K562 (cell line): Measurements from ENCODE around the gene DOP1A. TPM values are rescaled to one million over a fixed set of nuclear protein-coding genes. Genes with fewer than 3 reads are reported as not detected.

Experiments used
- BHLHE40 ChIP-seq: IDR thresholded peaks from 2 replicates; pipeline ENCODE4 v1.6.1; 2011; ENCODE audit warnings: low read length, improper control_type of control experiment
- DNMT1 ChIP-seq: fragments of 450-650 bp; IDR thresholded peaks from 2 replicates; pipeline ENCODE4 v1.6.1; 2016; ENCODE audit warnings: antibody characterized with exemption, mild to moderate bottlenecking
- DPF2 ChIP-seq: fragments of 450-650 bp; IDR thresholded peaks from 2 replicates; pipeline ENCODE4 v1.6.1; 2016
- ETV1 ChIP-seq: fragments of 450-650 bp; conservative IDR thresholded peaks from 2 replicates; pipeline ENCODE4 v1.6.1; 2016; ENCODE audit warnings: missing genetic modification characterization, control low read depth, low read depth, missing compliant biosample characterization
- POLR2G ChIP-seq: fragments of 200-400 bp; formaldehyde crosslinking; IDR thresholded peaks from 2 replicates; pipeline ENCODE4 v1.6.1; 2017; ENCODE audit warnings: low read depth, mild to moderate bottlenecking, antibody characterized with exemption, low read length, moderate library complexity
- PRMT5 ChIP-seq: sonication (generic); formaldehyde crosslinking; IDR thresholded peaks from 2 replicates; pipeline ENCODE4 v1.5.0; 2020; ENCODE audit warnings: missing genetic modification reagents
- PRPF4 ChIP-seq: fragments of 200-400 bp; formaldehyde crosslinking; IDR thresholded peaks from one replicate; pipeline ENCODE4 v1.6.1; 2017; ENCODE audit warnings: low read length, low read depth, mild to moderate bottlenecking; ENCODE audit not compliant: insufficient read depth, poor library complexity, severe bottlenecking
- SMAD1 ChIP-seq: fragments of 150-350 bp; IDR thresholded peaks from 2 replicates; pipeline ENCODE4 v1.6.1; 2014; ENCODE audit warnings: low read length, low read depth; ENCODE audit not compliant: partially characterized antibody
- SRSF9 ChIP-seq: fragments of 200-400 bp; formaldehyde crosslinking; IDR thresholded peaks from 2 replicates; pipeline ENCODE4 v1.6.1; 2017; ENCODE audit warnings: low read depth, low read length, borderline replicate concordance
- STAG1 ChIP-seq: sonication (generic); formaldehyde crosslinking; IDR thresholded peaks from 2 replicates; pipeline ENCODE4 v1.5.0; 2020; ENCODE audit warnings: missing genetic modification reagents, borderline replicate concordance
- ZBTB7A ChIP-seq: IDR thresholded peaks from 2 replicates; pipeline ENCODE4 v1.6.1; 2011; ENCODE audit warnings: low read depth, mild to moderate bottlenecking, low read length, moderate library complexity, borderline replicate concordance; ENCODE audit not compliant: control insufficient read depth
- ZNF561 ChIP-seq: fragments of 450-650 bp; formaldehyde crosslinking; conservative IDR thresholded peaks from 2 replicates; pipeline ENCODE4 v1.4.0; 2020; ENCODE audit warnings: mild to moderate bottlenecking, moderate library complexity
- ZNF79 ChIP-seq: fragments of 250-450 bp; sonication (Bioruptor Pico); IDR thresholded peaks from 2 replicates; pipeline ENCODE4 v1.4.0; 2020; ENCODE audit warnings: low read depth, mild to moderate bottlenecking, moderate library complexity
- ZNF830 ChIP-seq: fragments of 250-450 bp; sonication (Bioruptor Pico); IDR thresholded peaks from 2 replicates; pipeline ENCODE4 v1.5.0; 2021; ENCODE audit warnings: mild to moderate bottlenecking
- polyA plus RNA-seq, 8 experiments: library from polyadenylated mRNA; depleted of rRNA in 4 of 8; stranded (reverse) in 5 of 8; unstranded in 3 of 8; fragments of >200 nt; fragmentation: Nextera tagmentation in 2 of 8; fragmentation: Illumina TruSeq in 1 of 8; extraction: Ambion mirVana in 2 of 8; extraction: Trizol in 1 of 8; gene quantifications; 2 replicates each; pipeline versions ENCODE4 v1.2.1 to v1.2.3, GENCODE V29; 2011 to 2014; ENCODE audit warnings: inconsistent platforms in 1 of 8, missing spikeins in 1 of 8
- total RNA-seq, 7 experiments: library from RNA; depleted of rRNA in 6 of 7; stranded (reverse); fragments of >200 nt in 6 of 7; fragmentation: Illumina TruSeq in 2 of 7; extraction: Trizol in 2 of 7; gene quantifications; 2 replicates each; pipeline versions ENCODE4 v1.2.1 to v1.2.3, GENCODE V29; 2011 to 2021; ENCODE audit warnings: low replicate concordance in 1 of 7
- TF ChIP-seq, protein P1 (sequence below): fragments of 250-450 bp; sonication (Bioruptor Pico); IDR thresholded peaks from 2 replicates; pipeline ENCODE4 v1.4.0; 2020
- TF ChIP-seq, protein P2 (sequence below): IDR thresholded peaks from 3 replicates; pipeline ENCODE4 v1.6.1; 2011; ENCODE audit warnings: borderline replicate concordance, mild to moderate bottlenecking; ENCODE audit not compliant: insufficient read length, insufficient read depth
- TF ChIP-seq, protein P3 (sequence below): sonication (generic); formaldehyde crosslinking; IDR thresholded peaks from 2 replicates; pipeline ENCODE4 v1.8.1; 2023; ENCODE audit warnings: mild to moderate bottlenecking, missing genetic modification reagents, moderate library complexity
- TF ChIP-seq, protein P4 (sequence below): fragments of 450-650 bp; IDR thresholded peaks from 2 replicates; pipeline ENCODE4 v1.6.1; 2016

Gene DOP1A
- total and polyA plus RNA-seq, 9 of the 15 experiments (the other 6 are each of a cell fraction or from before 2014, with no cell fraction given) = 0.75 to 10.5 (median 4.4) TPM

DNA sequence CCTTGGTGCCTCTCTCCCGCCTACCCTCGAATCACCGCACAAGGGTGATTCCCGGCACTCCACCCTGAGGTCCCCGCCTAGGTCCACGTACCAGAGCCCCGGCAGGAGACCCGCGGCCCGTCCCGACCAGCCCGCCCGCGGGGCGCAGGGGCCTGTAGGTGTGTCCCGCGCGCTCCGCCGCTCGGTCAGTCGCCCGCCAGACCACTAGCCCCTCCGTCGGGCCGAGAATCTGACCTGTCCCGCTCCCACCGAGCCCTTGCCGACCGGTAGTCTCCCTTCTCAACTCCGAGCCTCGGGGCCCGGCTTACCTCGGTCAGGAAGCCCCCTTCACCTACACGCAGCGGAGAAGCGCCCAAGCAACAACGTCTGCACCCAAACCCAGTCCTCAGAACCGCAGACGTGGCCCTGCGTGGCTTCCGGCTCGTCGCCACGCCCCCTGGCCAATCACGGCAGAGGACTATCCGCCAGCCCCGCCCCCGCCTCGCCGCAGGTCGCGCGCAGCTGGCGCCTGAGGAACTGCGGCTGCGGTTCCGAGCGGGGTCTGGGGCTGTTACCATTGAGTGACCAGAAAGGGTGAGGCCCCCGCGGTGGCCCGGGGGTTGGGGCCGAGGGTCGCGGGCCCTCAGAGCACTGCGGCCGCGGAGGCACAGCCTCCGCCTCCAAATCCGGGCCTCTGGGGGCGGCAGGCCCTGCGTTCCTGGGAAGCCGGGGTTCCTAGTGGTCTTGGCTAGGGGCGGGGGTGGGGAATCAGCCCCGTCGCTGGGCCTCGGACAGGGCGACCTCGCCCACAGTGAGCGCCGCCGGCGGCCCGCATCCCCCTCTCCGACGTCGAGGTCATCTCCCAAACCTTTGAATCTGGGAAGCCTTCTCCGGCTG is 125.6 kb downstream of the DOP1A start, which contains the start of the genes PGM3 and RWDD2A (continued):
- TF ChIP-seq BHLHE40 = no peak
- TF ChIP-seq ZBTB7A = peak; percentile 84
- no peak for TF ChIP-seq ZNF79
- no peak for TF ChIP-seq ZNF561
- peak; percentile 72 for TF ChIP-seq SMAD1
- no peak for TF ChIP-seq DPF2
- no peak for TF ChIP-seq DNMT1
- no peak for TF ChIP-seq PRMT5
- no peak for TF ChIP-seq SRSF9
- TF ChIP-seq, protein P1, sequence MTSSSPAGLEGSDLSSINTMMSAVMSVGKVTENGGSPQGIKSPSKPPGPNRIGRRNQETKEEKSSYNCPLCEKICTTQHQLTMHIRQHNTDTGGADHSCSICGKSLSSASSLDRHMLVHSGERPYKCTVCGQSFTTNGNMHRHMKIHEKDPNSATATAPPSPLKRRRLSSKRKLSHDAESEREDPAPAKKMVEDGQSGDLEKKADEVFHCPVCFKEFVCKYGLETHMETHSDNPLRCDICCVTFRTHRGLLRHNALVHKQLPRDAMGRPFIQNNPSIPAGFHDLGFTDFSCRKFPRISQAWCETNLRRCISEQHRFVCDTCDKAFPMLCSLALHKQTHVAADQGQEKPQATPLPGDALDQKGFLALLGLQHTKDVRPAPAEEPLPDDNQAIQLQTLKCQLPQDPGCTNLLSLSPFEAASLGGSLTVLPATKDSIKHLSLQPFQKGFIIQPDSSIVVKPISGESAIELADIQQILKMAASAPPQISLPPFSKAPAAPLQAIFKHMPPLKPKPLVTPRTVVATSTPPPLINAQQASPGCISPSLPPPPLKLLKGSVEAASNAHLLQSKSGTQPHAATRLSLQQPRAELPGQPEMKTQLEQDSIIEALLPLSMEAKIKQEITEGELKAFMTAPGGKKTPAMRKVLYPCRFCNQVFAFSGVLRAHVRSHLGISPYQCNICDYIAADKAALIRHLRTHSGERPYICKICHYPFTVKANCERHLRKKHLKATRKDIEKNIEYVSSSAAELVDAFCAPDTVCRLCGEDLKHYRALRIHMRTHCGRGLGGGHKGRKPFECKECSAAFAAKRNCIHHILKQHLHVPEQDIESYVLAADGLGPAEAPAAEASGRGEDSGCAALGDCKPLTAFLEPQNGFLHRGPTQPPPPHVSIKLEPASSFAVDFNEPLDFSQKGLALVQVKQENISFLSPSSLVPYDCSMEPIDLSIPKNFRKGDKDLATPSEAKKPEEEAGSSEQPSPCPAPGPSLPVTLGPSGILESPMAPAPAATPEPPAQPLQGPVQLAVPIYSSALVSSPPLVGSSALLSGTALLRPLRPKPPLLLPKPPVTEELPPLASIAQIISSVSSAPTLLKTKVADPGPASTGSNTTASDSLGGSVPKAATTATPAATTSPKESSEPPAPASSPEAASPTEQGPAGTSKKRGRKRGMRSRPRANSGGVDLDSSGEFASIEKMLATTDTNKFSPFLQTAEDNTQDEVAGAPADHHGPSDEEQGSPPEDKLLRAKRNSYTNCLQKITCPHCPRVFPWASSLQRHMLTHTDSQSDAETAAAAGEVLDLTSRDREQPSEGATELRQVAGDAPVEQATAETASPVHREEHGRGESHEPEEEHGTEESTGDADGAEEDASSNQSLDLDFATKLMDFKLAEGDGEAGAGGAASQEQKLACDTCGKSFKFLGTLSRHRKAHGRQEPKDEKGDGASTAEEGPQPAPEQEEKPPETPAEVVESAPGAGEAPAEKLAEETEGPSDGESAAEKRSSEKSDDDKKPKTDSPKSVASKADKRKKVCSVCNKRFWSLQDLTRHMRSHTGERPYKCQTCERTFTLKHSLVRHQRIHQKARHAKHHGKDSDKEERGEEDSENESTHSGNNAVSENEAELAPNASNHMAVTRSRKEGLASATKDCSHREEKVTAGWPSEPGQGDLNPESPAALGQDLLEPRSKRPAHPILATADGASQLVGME (CRISPR knock-in tag) = no peak
- TF ChIP-seq ZNF830 (CRISPR knock-in tag) = no peak
- TF ChIP-seq ETV1 = peak; percentile 58
- TF ChIP-seq, protein P2, sequence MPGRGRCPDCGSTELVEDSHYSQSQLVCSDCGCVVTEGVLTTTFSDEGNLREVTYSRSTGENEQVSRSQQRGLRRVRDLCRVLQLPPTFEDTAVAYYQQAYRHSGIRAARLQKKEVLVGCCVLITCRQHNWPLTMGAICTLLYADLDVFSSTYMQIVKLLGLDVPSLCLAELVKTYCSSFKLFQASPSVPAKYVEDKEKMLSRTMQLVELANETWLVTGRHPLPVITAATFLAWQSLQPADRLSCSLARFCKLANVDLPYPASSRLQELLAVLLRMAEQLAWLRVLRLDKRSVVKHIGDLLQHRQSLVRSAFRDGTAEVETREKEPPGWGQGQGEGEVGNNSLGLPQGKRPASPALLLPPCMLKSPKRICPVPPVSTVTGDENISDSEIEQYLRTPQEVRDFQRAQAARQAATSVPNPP = no peak
- peak; percentile 98 for TF ChIP-seq POLR2G
- TF ChIP-seq STAG1 (CRISPR knock-in tag) = 0 out of 2 replicates have a peak, but pooled peaks have one; percentile 21
- no peak for TF ChIP-seq PRPF4
- TF ChIP-seq, protein P3, sequence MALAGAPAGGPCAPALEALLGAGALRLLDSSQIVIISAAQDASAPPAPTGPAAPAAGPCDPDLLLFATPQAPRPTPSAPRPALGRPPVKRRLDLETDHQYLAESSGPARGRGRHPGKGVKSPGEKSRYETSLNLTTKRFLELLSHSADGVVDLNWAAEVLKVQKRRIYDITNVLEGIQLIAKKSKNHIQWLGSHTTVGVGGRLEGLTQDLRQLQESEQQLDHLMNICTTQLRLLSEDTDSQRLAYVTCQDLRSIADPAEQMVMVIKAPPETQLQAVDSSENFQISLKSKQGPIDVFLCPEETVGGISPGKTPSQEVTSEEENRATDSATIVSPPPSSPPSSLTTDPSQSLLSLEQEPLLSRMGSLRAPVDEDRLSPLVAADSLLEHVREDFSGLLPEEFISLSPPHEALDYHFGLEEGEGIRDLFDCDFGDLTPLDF (CRISPR knock-in tag) = no peak
- TF ChIP-seq, protein P4, sequence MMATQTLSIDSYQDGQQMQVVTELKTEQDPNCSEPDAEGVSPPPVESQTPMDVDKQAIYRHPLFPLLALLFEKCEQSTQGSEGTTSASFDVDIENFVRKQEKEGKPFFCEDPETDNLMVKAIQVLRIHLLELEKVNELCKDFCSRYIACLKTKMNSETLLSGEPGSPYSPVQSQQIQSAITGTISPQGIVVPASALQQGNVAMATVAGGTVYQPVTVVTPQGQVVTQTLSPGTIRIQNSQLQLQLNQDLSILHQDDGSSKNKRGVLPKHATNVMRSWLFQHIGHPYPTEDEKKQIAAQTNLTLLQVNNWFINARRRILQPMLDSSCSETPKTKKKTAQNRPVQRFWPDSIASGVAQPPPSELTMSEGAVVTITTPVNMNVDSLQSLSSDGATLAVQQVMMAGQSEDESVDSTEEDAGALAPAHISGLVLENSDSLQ = no peak; the same call in 1 of the 2 replicates
